SK-N-SH treated with all-trans-retinoic acid at 6 μM for 48 hours (cell line): ENCODE data around the gene MED8.

ENCODE experiments used
- ATAC-seq: fragments of 200-7000 bp; cut with Tn5 transposase; 3 replicates; pipeline ENCODE4 v1.9.1; 2020; ENCODE audit warnings: mild to moderate bottlenecking, moderate library complexity
- ARNTL ChIP-seq: fragments of 450-650 bp; formaldehyde crosslinking; IDR thresholded peaks from 2 replicates; pipeline ENCODE4 v1.5.0; 2020; ENCODE audit warnings: low read depth, mild to moderate bottlenecking, moderate library complexity, borderline replicate concordance
- BACH2 ChIP-seq: fragments of 250-450 bp; sonication (Bioruptor Pico); IDR thresholded peaks from 2 replicates; pipeline ENCODE4 v1.9.0; 2021; ENCODE audit warnings: mild to moderate bottlenecking, borderline replicate concordance
- CREB5 ChIP-seq: fragments of 250-450 bp; sonication (Bioruptor Pico); IDR thresholded peaks from 2 replicates; pipeline ENCODE4 v1.5.1; 2020; ENCODE audit warnings: low read depth, mild to moderate bottlenecking, moderate library complexity
- CSRNP3 ChIP-seq: fragments of 250-450 bp; sonication (Bioruptor Pico); IDR thresholded peaks from 2 replicates; pipeline ENCODE4 v1.5.1; 2021; ENCODE audit warnings: mild to moderate bottlenecking, moderate library complexity
- ESRRG ChIP-seq: fragments of 250-450 bp; sonication (Bioruptor Pico); IDR thresholded peaks from 2 replicates; pipeline ENCODE4 v1.6.1; 2021; ENCODE audit warnings: mild to moderate bottlenecking
- GLIS3 ChIP-seq: fragments of 250-450 bp; sonication (Bioruptor Pico); IDR thresholded peaks from 2 replicates; pipeline ENCODE4 v1.5.0; 2020; ENCODE audit warnings: mild to moderate bottlenecking, moderate library complexity
- ISL1 ChIP-seq: fragments of 250-450 bp; sonication (Bioruptor Pico); IDR thresholded peaks from 2 replicates; pipeline ENCODE4 v2.1.2; 2022; ENCODE audit warnings: mild to moderate bottlenecking, moderate library complexity
- OSR1 ChIP-seq: fragments of 250-450 bp; sonication (Bioruptor Pico); IDR thresholded peaks from 2 replicates; pipeline ENCODE4 v1.8.0; 2022; ENCODE audit warnings: moderate library complexity, mild to moderate bottlenecking, inconsistent platforms
- PPARA ChIP-seq: fragments of 250-450 bp; sonication (Bioruptor Pico); IDR thresholded peaks from 2 replicates; pipeline ENCODE4 v1.5.0; 2020; ENCODE audit warnings: mild to moderate bottlenecking, borderline replicate concordance
- RARB ChIP-seq: fragments of 250-450 bp; sonication (Bioruptor Pico); IDR thresholded peaks from 2 replicates; pipeline ENCODE4 v1.8.0; 2021; ENCODE audit warnings: mild to moderate bottlenecking, moderate library complexity
- SNAI2 ChIP-seq: fragments of 250-450 bp; sonication (Bioruptor Pico); IDR thresholded peaks from 2 replicates; pipeline ENCODE4 v1.5.0; 2020; ENCODE audit warnings: mild to moderate bottlenecking, moderate library complexity
- TCF4 ChIP-seq: fragments of 250-450 bp; sonication (Bioruptor Pico); IDR thresholded peaks from 2 replicates; pipeline ENCODE4 v1.8.0; 2021; ENCODE audit warnings: mild to moderate bottlenecking, moderate library complexity, borderline replicate concordance
- TOX ChIP-seq: fragments of 250-450 bp; sonication (Bioruptor Pico); IDR thresholded peaks from 2 replicates; pipeline ENCODE4 v1.8.0; 2021; ENCODE audit warnings: mild to moderate bottlenecking, moderate library complexity, borderline replicate concordance
- TSHZ2 ChIP-seq: fragments of 250-450 bp; sonication (Bioruptor Pico); IDR thresholded peaks from 2 replicates; pipeline ENCODE4 v1.5.0; 2020; ENCODE audit warnings: mild to moderate bottlenecking, moderate library complexity
- ZC3H10 ChIP-seq: fragments of 250-450 bp; sonication (Bioruptor Pico); IDR thresholded peaks from 2 replicates; pipeline ENCODE4 v1.5.1; 2021; ENCODE audit warnings: mild to moderate bottlenecking, moderate library complexity
- ZFP3 ChIP-seq: fragments of 250-450 bp; sonication (Bioruptor Pico); IDR thresholded peaks from 2 replicates; pipeline ENCODE4 v1.5.0; 2020; ENCODE audit warnings: mild to moderate bottlenecking, moderate library complexity
- ZFP30 ChIP-seq: fragments of 450-650 bp; formaldehyde crosslinking; IDR thresholded peaks from 2 replicates; pipeline ENCODE4 v1.5.0; 2022; ENCODE audit warnings: mild to moderate bottlenecking, moderate library complexity
- ZNF565 ChIP-seq: fragments of 450-650 bp; formaldehyde crosslinking; conservative IDR thresholded peaks from 2 replicates; pipeline ENCODE4 v1.5.0; 2020; ENCODE audit warnings: low read depth, mild to moderate bottlenecking, moderate library complexity
- ZNF70 ChIP-seq: fragments of 450-650 bp; formaldehyde crosslinking; IDR thresholded peaks from 2 replicates; pipeline ENCODE4 v1.5.0; 2020; ENCODE audit warnings: mild to moderate bottlenecking, moderate library complexity
- ZNF8 ChIP-seq: fragments of 450-650 bp; formaldehyde crosslinking; IDR thresholded peaks from 2 replicates; pipeline ENCODE4 v1.5.0; 2020; ENCODE audit warnings: mild to moderate bottlenecking, moderate library complexity
- TF ChIP-seq, protein P1 (sequence below): fragments of 250-450 bp; sonication (Bioruptor Pico); IDR thresholded peaks from 2 replicates; pipeline ENCODE4 v1.8.0; 2020; ENCODE audit warnings: mild to moderate bottlenecking, moderate library complexity, borderline replicate concordance
- TF ChIP-seq, protein P2 (sequence below): fragments of 250-450 bp; sonication (Bioruptor Pico); IDR thresholded peaks from 2 replicates; pipeline ENCODE4 v1.8.0; 2021; ENCODE audit warnings: low read depth, mild to moderate bottlenecking, moderate library complexity, borderline replicate concordance

MED8 gene

GRCh38 chr1:43339584-43340232 lies 49.9 kb downstream of the MED8 start:
- TF ChIP-seq GLIS3 (CRISPR knock-in tag): no peak
- no peak for TF ChIP-seq ZNF70 (CRISPR knock-in tag)
- no peak for TF ChIP-seq PPARA (CRISPR knock-in tag)
- TF ChIP-seq RARB (CRISPR knock-in tag): no peak
- TF ChIP-seq, protein P1, sequence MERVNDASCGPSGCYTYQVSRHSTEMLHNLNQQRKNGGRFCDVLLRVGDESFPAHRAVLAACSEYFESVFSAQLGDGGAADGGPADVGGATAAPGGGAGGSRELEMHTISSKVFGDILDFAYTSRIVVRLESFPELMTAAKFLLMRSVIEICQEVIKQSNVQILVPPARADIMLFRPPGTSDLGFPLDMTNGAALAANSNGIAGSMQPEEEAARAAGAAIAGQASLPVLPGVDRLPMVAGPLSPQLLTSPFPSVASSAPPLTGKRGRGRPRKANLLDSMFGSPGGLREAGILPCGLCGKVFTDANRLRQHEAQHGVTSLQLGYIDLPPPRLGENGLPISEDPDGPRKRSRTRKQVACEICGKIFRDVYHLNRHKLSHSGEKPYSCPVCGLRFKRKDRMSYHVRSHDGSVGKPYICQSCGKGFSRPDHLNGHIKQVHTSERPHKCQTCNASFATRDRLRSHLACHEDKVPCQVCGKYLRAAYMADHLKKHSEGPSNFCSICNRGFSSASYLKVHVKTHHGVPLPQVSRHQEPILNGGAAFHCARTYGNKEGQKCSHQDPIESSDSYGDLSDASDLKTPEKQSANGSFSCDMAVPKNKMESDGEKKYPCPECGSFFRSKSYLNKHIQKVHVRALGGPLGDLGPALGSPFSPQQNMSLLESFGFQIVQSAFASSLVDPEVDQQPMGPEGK: no peak
- TF ChIP-seq ISL1 (CRISPR knock-in tag): no peak
- no peak for TF ChIP-seq BACH2
- no peak for TF ChIP-seq TSHZ2 (CRISPR knock-in tag)
- no peak for TF ChIP-seq ZC3H10
- no peak for TF ChIP-seq ZFP30 (CRISPR knock-in tag)
- no peak for TF ChIP-seq OSR1 (CRISPR knock-in tag)
- no peak for TF ChIP-seq SNAI2
- TF ChIP-seq, protein P2, sequence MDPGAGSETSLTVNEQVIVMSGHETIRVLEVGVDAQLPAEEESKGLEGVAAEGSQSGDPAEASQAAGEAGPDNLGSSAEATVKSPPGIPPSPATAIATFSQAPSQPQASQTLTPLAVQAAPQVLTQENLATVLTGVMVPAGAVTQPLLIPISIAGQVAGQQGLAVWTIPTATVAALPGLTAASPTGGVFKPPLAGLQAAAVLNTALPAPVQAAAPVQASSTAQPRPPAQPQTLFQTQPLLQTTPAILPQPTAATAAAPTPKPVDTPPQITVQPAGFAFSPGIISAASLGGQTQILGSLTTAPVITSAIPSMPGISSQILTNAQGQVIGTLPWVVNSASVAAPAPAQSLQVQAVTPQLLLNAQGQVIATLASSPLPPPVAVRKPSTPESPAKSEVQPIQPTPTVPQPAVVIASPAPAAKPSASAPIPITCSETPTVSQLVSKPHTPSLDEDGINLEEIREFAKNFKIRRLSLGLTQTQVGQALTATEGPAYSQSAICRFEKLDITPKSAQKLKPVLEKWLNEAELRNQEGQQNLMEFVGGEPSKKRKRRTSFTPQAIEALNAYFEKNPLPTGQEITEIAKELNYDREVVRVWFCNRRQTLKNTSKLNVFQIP (CRISPR knock-in tag): no peak
- no peak for TF ChIP-seq CSRNP3 (CRISPR knock-in tag)
- no peak for TF ChIP-seq ZNF8
- no peak for TF ChIP-seq TOX (CRISPR knock-in tag)
- no peak for TF ChIP-seq ARNTL (CRISPR knock-in tag)
- no peak for TF ChIP-seq TCF4
- no peak for TF ChIP-seq CREB5
- TF ChIP-seq ZNF565: no peak
- ATAC-seq: no peak

DNA sequence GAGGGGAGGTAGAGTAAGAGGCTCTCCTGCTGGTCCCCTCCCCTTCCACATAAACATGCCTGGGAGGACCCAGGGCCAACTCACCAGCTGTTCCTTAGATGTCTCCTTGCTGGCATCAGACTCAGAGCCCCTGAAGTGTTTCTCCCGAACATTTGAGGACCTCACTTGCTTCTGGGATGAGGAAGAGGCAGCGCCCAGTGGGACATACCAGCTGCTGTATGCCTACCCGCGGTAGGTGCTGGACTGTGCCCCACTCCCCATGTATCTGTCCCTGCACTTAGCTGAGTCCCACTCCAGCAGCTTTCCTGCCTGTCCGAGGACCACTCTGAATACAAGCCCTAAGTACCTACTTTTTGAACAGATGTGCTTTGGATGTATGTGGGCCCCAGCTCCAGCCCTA lies 51.6 kb downstream of the MED8 start:
- TF ChIP-seq ARNTL (CRISPR knock-in tag) (no peak), SNAI2 (no peak), CSRNP3 (CRISPR knock-in tag) (no peak), ZNF8 (no peak), ZNF70 (CRISPR knock-in tag) (no peak), ESRRG (CRISPR knock-in tag) (no peak), ZFP3 (CRISPR knock-in tag) (no peak), ISL1 (CRISPR knock-in tag) (no peak), TSHZ2 (CRISPR knock-in tag) (no peak), RARB (CRISPR knock-in tag) (no peak), TCF4 (no peak)
- no peak for ATAC-seq
